GM19043 (cell line): ENCODE measurements around the gene MLLT6.

Experiments used
- ATAC-seq: cut with Tn5 transposase; IDR thresholded peaks from one replicate; pipeline ENCODE4 v1.9.1; 2021; ENCODE audit warnings: low read depth; ENCODE audit not compliant: unreplicated experiment

MLLT6 gene

DNA sequence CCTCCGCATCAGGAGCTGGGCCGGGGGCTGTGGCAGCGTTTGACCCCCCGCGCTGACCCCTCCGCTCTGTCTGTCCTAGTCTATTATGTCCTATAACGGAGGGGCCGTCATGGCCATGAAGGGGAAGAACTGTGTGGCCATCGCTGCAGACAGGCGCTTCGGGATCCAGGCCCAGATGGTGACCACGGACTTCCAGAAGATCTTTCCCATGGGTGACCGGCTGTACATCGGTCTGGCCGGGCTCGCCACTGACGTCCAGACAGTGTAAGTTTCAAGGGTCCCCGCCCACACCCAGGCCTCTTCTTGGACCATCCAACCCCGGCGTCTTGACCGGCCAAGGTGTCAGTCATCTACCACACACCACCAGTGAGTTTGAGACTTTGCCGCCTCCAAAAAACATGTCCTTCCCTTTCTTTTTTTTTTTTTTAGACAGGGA lies 48.0 kb downstream of the MLLT6 start:
- ATAC-seq: no peak

DNA sequence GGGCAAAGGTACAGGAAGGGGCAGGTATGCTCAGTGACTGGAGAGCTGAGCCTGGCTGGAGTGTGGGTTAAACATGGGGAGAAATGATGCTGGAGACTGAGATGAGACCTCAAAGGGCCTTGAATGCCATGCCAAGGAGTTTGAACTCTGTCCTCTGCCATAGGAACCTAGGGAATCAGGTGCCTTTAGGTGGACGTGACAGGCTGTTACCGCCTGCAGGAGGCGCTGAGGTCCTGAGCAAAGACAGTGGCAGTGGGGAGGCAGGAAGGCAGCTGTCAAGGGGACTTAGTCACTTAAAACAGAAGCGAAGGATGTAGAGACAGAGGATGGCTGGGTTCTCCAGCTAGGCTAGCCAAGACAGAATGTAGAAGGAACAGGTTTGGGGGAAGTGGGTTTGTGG lies 56.5 kb downstream of the MLLT6 start:
- no peak for ATAC-seq

DNA sequence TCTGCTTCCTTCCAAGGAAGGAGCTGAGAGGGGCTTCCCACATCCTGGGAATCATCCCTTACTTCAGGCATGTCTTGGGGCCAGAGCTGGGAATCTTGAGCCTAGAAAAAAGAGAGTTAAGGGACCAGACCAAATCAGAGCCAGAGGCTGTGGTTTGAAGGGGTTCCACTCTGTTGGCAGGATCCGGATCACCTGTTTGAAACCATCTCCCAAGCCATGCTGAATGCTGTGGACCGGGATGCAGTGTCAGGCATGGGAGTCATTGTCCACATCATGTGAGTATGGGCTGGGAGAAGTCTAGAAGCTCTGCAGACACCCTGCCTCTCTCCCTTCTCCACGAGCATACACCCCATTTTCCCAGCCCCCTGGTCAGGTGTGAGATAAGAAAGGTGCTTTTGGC lies 57.2 kb downstream of the MLLT6 start:
- ATAC-seq: no peak

DNA sequence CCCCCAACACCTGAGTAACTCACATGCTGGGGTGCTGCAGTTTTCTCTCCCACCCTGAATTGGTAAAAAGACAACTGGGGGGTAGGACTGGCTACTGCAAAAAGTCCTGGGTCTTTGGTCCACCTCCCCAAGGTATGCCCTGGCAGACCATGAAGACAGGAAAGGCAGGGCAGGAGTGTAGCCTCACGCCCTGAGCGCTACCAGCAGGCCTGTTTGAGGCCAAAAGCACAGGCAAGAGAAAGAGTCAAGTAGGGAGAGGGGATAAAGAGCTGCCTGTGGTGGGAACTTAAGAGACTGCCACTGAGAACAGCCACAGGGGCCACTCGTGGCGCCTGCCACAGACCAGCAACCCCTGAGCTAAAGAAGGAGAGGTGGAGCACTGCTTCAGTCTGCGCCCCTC lies 61.3 kb downstream of the MLLT6 start:
- no peak for ATAC-seq

DNA sequence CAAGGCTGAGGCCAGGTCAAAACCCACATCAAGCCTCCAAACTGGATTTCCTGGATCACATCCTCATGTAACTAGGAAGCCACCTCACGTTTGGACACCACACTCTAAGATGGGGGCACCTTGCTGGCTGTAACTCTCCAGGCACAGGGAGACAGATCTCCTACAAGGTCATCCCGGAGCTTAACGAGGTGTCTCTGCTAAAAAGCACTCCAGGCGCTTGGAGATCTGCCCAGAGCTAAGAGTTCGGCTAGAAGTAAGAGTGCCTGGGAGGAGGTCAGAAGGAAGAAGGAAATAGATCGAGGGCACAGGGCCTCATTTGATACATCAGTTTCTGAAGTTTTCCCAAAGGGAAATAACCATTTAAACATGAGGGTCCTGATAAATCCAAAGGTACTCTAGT lies 63.3 kb downstream of the MLLT6 start:
- no peak for ATAC-seq

DNA sequence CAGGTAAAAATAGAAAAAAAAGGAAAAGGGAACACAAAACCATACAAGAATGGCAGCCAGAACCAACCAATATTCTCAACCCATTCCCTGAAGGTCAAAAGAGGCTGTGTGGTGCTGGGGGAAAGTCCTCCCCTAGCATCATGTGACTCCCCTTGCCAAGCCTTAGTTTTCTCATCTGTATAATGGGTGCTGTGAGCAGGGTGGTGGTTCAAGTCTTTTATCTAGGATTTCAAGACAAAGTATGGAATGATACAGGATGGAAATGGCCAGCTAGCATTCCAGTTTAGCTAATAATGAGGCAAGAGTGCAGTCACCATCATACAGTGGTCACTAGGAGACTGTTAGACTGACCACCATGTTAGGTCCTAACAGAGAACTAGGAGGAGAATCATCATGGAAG lies 68.2 kb downstream of the MLLT6 start:
- ATAC-seq: no peak

DNA sequence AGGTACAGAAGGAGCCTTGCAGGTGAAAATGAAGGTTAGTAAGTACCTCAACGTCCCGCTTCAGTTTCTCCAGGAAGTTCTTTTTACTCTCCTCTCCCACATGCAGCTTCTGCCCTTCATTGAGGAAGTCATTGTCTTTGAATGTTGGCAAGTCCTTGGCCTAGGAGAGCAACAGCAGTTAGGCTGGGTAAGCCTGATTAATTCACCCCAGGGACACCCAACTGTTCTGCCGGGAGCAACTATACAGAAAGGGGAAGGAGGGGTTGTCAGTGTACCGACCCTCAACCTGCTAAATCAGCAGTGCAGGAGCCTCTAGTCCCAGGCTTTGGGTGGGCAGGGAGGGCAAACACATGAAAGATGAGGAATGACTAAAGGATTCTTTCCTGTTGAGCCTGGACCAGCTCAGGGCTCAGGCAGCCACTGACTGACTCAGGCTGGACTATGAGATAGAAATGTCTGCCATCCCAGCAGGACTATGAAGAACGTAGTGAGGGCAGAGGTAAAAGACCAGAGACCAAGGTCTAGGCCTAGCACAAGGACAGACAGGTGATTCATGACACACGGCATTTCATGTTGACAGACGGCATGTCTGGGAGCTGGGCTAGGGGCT lies 72.7 kb downstream of the MLLT6 start:
- ATAC-seq: no peak
